Measurements from ENCODE around the gene SNRNP27.

DNA sequence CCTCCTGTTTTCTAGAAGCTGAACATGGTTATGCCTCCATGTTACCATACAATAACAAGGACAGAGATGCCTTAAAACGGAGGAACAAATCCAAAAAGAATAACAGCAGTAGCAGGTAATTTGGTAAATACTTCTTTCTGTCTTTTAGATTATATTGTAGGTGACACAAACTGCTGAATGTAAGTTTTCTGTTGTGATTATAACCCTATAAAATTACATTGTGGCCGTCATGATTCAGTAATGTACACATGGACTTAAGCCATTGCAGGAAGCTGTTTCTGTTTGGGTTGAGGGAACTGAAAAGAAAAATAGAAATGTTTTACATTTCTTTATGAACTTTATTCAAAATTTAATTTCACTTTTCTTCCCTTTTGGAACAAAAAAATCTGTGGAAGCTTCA lies 22.4 kb downstream of the SNRNP27 start:
- no peak for TF ChIP-seq YY1 (IDR thresholded peaks at IDR 0.05; ENCODE audit: insufficient read depth, insufficient read length)
- no peak for TF ChIP-seq ZNF274 (IDR thresholded peaks at IDR 0.05; ENCODE audit: low read depth, low read length)
